PFSK-1 (cell line): ENCODE measurements around the gene RAB19.

Source experiments
- POLR2AphosphoS5 ChIP-seq: IDR thresholded peaks from 2 replicates; pipeline ENCODE4 v1.6.1; 2012; ENCODE audit warnings: low read depth, mild to moderate bottlenecking, control low read depth, low read length, moderate library complexity
- REST ChIP-seq, 2 experiments: IDR thresholded peaks; 2 replicates each; pipeline versions ENCODE4 v1.6.1 to v1.8.0; 2011 to 2012; ENCODE audit warnings: low read depth in 2 of 2, low read length in 2 of 2, control low read depth in 1 of 2, inconsistent platforms in 1 of 2, mild to moderate bottlenecking in 1 of 2, moderate library complexity in 1 of 2; ENCODE audit not compliant: insufficient read depth in 1 of 2
- SIN3A ChIP-seq: IDR thresholded peaks from 2 replicates; pipeline ENCODE4 v1.6.1; 2012; ENCODE audit warnings: mild to moderate bottlenecking, low read length, moderate library complexity, borderline replicate concordance; ENCODE audit not compliant: insufficient read depth
- TAF1 ChIP-seq: IDR thresholded peaks from 2 replicates; pipeline ENCODE4 v1.6.1; 2012; ENCODE audit warnings: low read length, control low read depth, borderline replicate concordance; ENCODE audit not compliant: insufficient read depth

GRCh38 chr7:140375892-140376730 is 27.7 kb upstream of the RAB19 start:
- TF ChIP-seq SIN3A (no peak), POLR2AphosphoS5 (no peak), REST (IDR thresholded peaks at IDR 0.05; ENCODE audit: insufficient read depth in 1 of 2, low read depth in 2 of 2, low read length in 2 of 2) (no peak), TAF1 (no peak)
